ENCODE data around the gene FGF19.

FGF19 gene

GRCh38 chr11:69684651-69685050 is 19.2 kb downstream of the FGF19 start:
- no peak for TF ChIP-seq CTCF (IDR thresholded peaks at IDR 0.05; ENCODE audit: low read depth, low read length)
- no peak for DNase-seq (ENCODE audit: low read depth in 2 of 2)
- H3K4me3 ChIP-seq (replicated peaks in 1 of 2; ENCODE audit: low read depth in 2 of 2, low read length in 2 of 2), result no peak overlapping the region

GRCh38 chr11:69683764-69684333 is 20.0 kb downstream of the FGF19 start:
- TF ChIP-seq CTCF (IDR thresholded peaks at IDR 0.05; ENCODE audit: low read depth, low read length), result peak; percentile 56
- no peak overlapping the region for H3K4me3 ChIP-seq (replicated peaks in 1 of 2; ENCODE audit: low read depth in 2 of 2, low read length in 2 of 2)

GRCh38 chr11:69682681-69683326 is 21.0 kb downstream of the FGF19 start:
- H3K4me3 ChIP-seq (replicated peaks in 1 of 2; ENCODE audit: low read depth in 2 of 2, low read length in 2 of 2), result no peak overlapping the region
- no peak for TF ChIP-seq CTCF (IDR thresholded peaks at IDR 0.05; ENCODE audit: low read depth, low read length)
- DNase-seq (ENCODE audit: low read depth in 2 of 2), result no peak

More at GRCh38 chr11:69683764-69684333, 20.0 kb downstream of the FGF19 start:
- peak in 1 of 2 donors; percentile 20 for DNase-seq (ENCODE audit: low read depth in 2 of 2)

- H3K4me3 ChIP-seq (replicated peaks in 1 of 2; ENCODE audit: low read depth in 2 of 2, low read length in 2 of 2), result no peak overlapping the region
- no peak for TF ChIP-seq CTCF (IDR thresholded peaks at IDR 0.05; ENCODE audit: low read depth, low read length)
- no peak for DNase-seq (ENCODE audit: low read depth in 2 of 2)
Observed at GRCh38 chr11:69682221-69682620, 21.6 kb downstream of the FGF19 start.

- no peak for TF ChIP-seq CTCF (IDR thresholded peaks at IDR 0.05; ENCODE audit: low read depth, low read length)
Observed at GRCh38 chr11:69680688-69681087, 23.1 kb downstream of the FGF19 start.

GRCh38 chr11:69677749-69678148 is 26.1 kb downstream of the FGF19 start:
- TF ChIP-seq CTCF (IDR thresholded peaks at IDR 0.05; ENCODE audit: low read depth, low read length), result no peak
- H3K4me3 ChIP-seq (replicated peaks in 1 of 2; ENCODE audit: low read depth in 2 of 2, low read length in 2 of 2), result no peak overlapping the region
- DNase-seq (ENCODE audit: low read depth in 2 of 2), result no peak

More at GRCh38 chr11:69680688-69681087, 23.1 kb downstream of the FGF19 start:
- no peak for DNase-seq (ENCODE audit: low read depth in 2 of 2)
- no peak overlapping the region for H3K4me3 ChIP-seq (replicated peaks in 1 of 2; ENCODE audit: low read depth in 2 of 2, low read length in 2 of 2)

Data from cardiac fibroblast (primary cell).